ENCODE measurements around the gene CYP2S1. TPM values are rescaled to one million over a fixed set of nuclear protein-coding genes. Genes with fewer than 3 reads are reported as not detected.

CYP2S1 gene
- total RNA-seq, 2 donors from 2014 or later: 22.6 to 44.9 TPM

GRCh38 chr19:41241859-41242258, 48.8 kb downstream of the CYP2S1 start:
- ATAC-seq (no peak), DNase-seq (no peak)
- intact Hi-C loops (cut with DNase I, micrococcal nuclease): no loop called here

- no peak for ATAC-seq
- no peak for DNase-seq
- intact Hi-C loops (cut with DNase I, micrococcal nuclease): no loop called here
These were observed 51.1 kb downstream of the CYP2S1 start for GRCh38 chr19:41244117-41244516.

GRCh38 chr19:41245843-41246242, 52.8 kb downstream of the CYP2S1 start:
- ATAC-seq: no peak
- intact Hi-C loops (cut with DNase I, micrococcal nuclease): no loop called here
- DNase-seq: no peak

GRCh38 chr19:41248895-41249294, 55.9 kb downstream of the CYP2S1 start:
- no peak for ATAC-seq

GRCh38 chr19:41249707-41250423, 56.8 kb downstream of the CYP2S1 start:
- ATAC-seq (no peak), DNase-seq (no peak)
- intact Hi-C loops (cut with DNase I, micrococcal nuclease): loop anchor here in 1 of 2 donors (10.0 kb wide), 1 partner anchor 45 kb away; no protein-coding TSS in a partner anchor

More at GRCh38 chr19:41248895-41249294, 55.9 kb downstream of the CYP2S1 start:
- DNase-seq: no peak
- intact Hi-C loops (cut with DNase I, micrococcal nuclease): no loop called here

GRCh38 chr19:41253660-41254059, 60.6 kb downstream of the CYP2S1 start:
- intact Hi-C loops (cut with DNase I, micrococcal nuclease): loop anchor here in 1 of 2 donors (10.0 kb wide), 1 partner anchor 49 kb away; no protein-coding TSS in a partner anchor
- DNase-seq: no peak
- no peak for ATAC-seq

GRCh38 chr19:41255171-41255570, 62.2 kb downstream of the CYP2S1 start:
- no peak for ATAC-seq
- intact Hi-C loops (cut with DNase I, micrococcal nuclease): loop anchor here in 1 of 2 donors (10.0 kb wide), 1 partner anchor 50 kb away; no protein-coding TSS in a partner anchor

More at GRCh38 chr19:41255171-41255570, 62.2 kb downstream of the CYP2S1 start:
- no peak for DNase-seq

Other genes with a start within 250 kb of the CYP2S1 start
- gene CYP2B6, start 201.9 kb upstream of the CYP2S1 start, total RNA-seq: 1 to 10 TPM; 4.6 to 5.1 TPM
- gene CYP2A13, start 104.8 kb upstream of the CYP2S1 start, total RNA-seq: not detected
- gene CYP2F1, start 78.8 kb upstream of the CYP2S1 start, total RNA-seq: not detected
- gene AXL, start 26.0 kb downstream of the CYP2S1 start, total RNA-seq: 10 to 100 TPM in 1 of 2 donors, 1 to 10 TPM in 1; 6.3 to 27.4 TPM
- 100 to 1,000 TPM; 162 to 172 TPM for gene HNRNPUL1, start 71.2 kb downstream of the CYP2S1 start, total RNA-seq
- 10 to 100 TPM; 24.1 to 26.3 TPM for gene CCDC97, start 117.0 kb downstream of the CYP2S1 start, total RNA-seq
- gene TGFB1, start 160.7 kb downstream of the CYP2S1 start, total RNA-seq: 10 to 100 TPM in 1 of 2 donors, 1 to 10 TPM in 1; 7.4 to 14.7 TPM
- 1 to 10 TPM; 6.2 to 8.6 TPM for gene B9D2, start 170.9 kb downstream of the CYP2S1 start, total RNA-seq
- gene TMEM91, start 183.3 kb downstream of the CYP2S1 start, total RNA-seq: 1 to 10 TPM; 2.8 to 4.9 TPM
- gene EXOSC5, start 204.1 kb downstream of the CYP2S1 start, total RNA-seq: 10 to 100 TPM; 11.8 to 12.7 TPM
- 10 to 100 TPM; 17.3 to 20.4 TPM for gene BCKDHA, start 204.6 kb downstream of the CYP2S1 start, total RNA-seq
- 10 to 100 TPM; 28.7 to 94.9 TPM for gene B3GNT8, start 234.2 kb downstream of the CYP2S1 start, total RNA-seq
- 10 to 100 TPM; 43.6 to 48.9 TPM for gene DMAC2, start 246.7 kb downstream of the CYP2S1 start, total RNA-seq
- not detected for gene ERICH4, start 249.9 kb downstream of the CYP2S1 start, total RNA-seq

Measured in left colon (tissue), 2 donors.